DOHH2 (cell line): ENCODE results near the gene RAB3A.

Experiments used
- CTCF ChIP-seq: fragments of 200-600 bp; sonication (generic); IDR thresholded peaks from one replicate; pipeline ENCODE4 v1.5.1; 2014; ENCODE audit warnings: antibody characterized with exemption, mild to moderate bottlenecking, low read depth, low read length; ENCODE audit not compliant: poor library complexity, severe bottlenecking
- EZH2phosphoT487 ChIP-seq: fragments of 200-600 bp; sonication (generic); IDR thresholded peaks from 2 replicates; pipeline ENCODE4 v1.6.1; 2017; ENCODE audit warnings: borderline replicate concordance, mild to moderate bottlenecking, antibody characterized with exemption, low read length, moderate library complexity, mixed read lengths

DNA sequence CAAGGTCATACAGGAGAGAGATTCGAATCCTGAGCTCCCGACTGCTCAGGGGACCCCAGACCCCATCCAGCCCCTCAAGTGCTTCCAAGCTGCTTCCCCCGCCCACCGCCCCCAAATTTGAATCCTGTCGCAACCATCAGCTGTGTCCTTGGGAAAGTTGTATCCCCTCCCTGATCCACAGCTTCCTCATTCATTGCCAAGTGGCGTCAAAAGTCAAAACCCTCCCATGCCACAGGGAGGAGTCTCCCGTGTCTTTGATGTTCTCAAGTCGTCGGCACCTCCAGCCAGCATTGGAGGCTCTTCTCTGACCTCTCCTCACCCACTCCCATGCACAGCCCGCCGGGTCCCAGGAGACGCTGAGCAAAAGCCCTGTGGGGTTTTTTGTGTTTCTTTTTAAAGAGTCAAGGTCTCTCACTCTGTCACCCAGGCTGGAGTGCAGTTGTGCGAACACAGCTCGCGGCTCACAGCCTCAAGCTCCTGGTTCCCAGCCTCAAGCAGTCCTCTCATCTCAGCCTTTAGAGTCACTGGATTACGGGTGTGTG, 33.1 kb downstream of the RAB3A start:
- TF ChIP-seq CTCF (no peak), EZH2phosphoT487 (no peak)
